Measurements from ENCODE around the gene SMR3A. TPM values are rescaled to one million over a fixed set of nuclear protein-coding genes. Genes with fewer than 3 reads are reported as not detected.

SMR3A gene
- total RNA-seq, result not detected in 2 replicates

GRCh38 chr4:70360460-70360859, at the start of gene SMR3A:
TSS of gene SMR3A (plus strand) at chr4:70360760. CDS start at chr4:70362116, 1,356 bp downstream.

GRCh38 chr4:70334681-70335080, 25.9 kb upstream of the SMR3A start, which contains the start of gene CABS1:
TSS of gene CABS1 (plus strand) at chr4:70334981. CDS start at chr4:70335040, 59 bp downstream.

GRCh38 chr4:70382691-70383181, 22.2 kb downstream of the SMR3A start, which contains the start of gene SMR3B:
TSS of gene SMR3B (plus strand) at chr4:70383131. CDS start at chr4:70384511, 1,380 bp downstream.

GRCh38 chr4:70397580-70397979, 37.0 kb downstream of the SMR3A start, which contains the start of gene OPRPN:
TSS of gene OPRPN (plus strand) at chr4:70397940. CDS start at chr4:70399286, 1,346 bp downstream.

Other genes with a start within 250 kb of the SMR3A start
- not detected in 2 replicates for gene PRR27, start 206.5 kb upstream of the SMR3A start, total RNA-seq
- gene ODAM, start 165.0 kb upstream of the SMR3A start, total RNA-seq, result not detected in 2 replicates
- not detected in 2 replicates for gene FDCSP, start 134.6 kb upstream of the SMR3A start, total RNA-seq
- gene CSN3, start 118.2 kb upstream of the SMR3A start, total RNA-seq, result not detected in 2 replicates
- gene CABS1, start 25.8 kb upstream of the SMR3A start, total RNA-seq, result not detected in 2 replicates
- gene SMR3B, start 22.4 kb downstream of the SMR3A start, total RNA-seq, result not detected in 2 replicates
- gene OPRPN, start 37.2 kb downstream of the SMR3A start, total RNA-seq, result not detected in 2 replicates
- gene MUC7, start 111.4 kb downstream of the SMR3A start, total RNA-seq, result not detected in 2 replicates
- not detected in 2 replicates for gene AMTN, start 157.8 kb downstream of the SMR3A start, total RNA-seq
- gene AMBN, start 231.5 kb downstream of the SMR3A start, total RNA-seq, result not detected in 2 replicates

Data from vein endothelial cell (primary cell).